HepG2 (cell line): ENCODE data around the gene SCT. TPM values are rescaled to one million over a fixed set of nuclear protein-coding genes. Genes with fewer than 3 reads are reported as not detected.

ENCODE experiments used
- ETV6 ChIP-seq: sonication (generic); formaldehyde crosslinking; conservative IDR thresholded peaks from 2 replicates; pipeline ENCODE4 v1.4.0; 2020; ENCODE audit warnings: missing genetic modification reagents
- HDAC6 ChIP-seq: fragments of 200-600 bp; sonication (generic); IDR thresholded peaks from 2 replicates; pipeline ENCODE4 v1.7.0; 2017; ENCODE audit warnings: mild to moderate bottlenecking, antibody characterized with exemption, low read length, low read depth
- MXI1 ChIP-seq: IDR thresholded peaks from 3 replicates; pipeline ENCODE4 v1.6.1; 2012; ENCODE audit warnings: low read depth, low read length, inconsistent platforms, borderline replicate concordance
- MYC ChIP-seq: sonication (generic); formaldehyde crosslinking; IDR thresholded peaks from 2 replicates; pipeline ENCODE4 v1.9.0; 2021; ENCODE audit warnings: missing genetic modification reagents, borderline replicate concordance
- MYNN ChIP-seq: sonication (generic); formaldehyde crosslinking; IDR thresholded peaks from 2 replicates; pipeline ENCODE4 v1.4.0; 2020; ENCODE audit warnings: mild to moderate bottlenecking, low read depth, missing genetic modification reagents
- NR2F1 ChIP-seq, 2 experiments: fragments of 450-650 bp in 1 of 2; formaldehyde crosslinking in 1 of 2; IDR thresholded peaks; 2 replicates each; pipeline versions ENCODE4 v1.5.0 to v1.6.1; 2016 to 2020; ENCODE audit warnings: mild to moderate bottlenecking in 1 of 2, missing compliant biosample characterization in 1 of 2, missing genetic modification reagents in 1 of 2, moderate library complexity in 1 of 2
- SETDB1 ChIP-seq: sonication (generic); formaldehyde crosslinking; IDR thresholded peaks from 2 replicates; pipeline ENCODE4 v1.5.1; 2020; ENCODE audit warnings: missing genetic modification reagents, mild to moderate bottlenecking, borderline replicate concordance
- SOX6 ChIP-seq, 2 experiments: fragments of 450-650 bp in 1 of 2; sonication (generic) in 1 of 2; formaldehyde crosslinking in 1 of 2; IDR thresholded peaks; 2 replicates each; pipeline versions ENCODE4 v1.4.0 to v1.6.1; 2017 to 2020; ENCODE audit warnings: antibody characterized with exemption in 1 of 2, mild to moderate bottlenecking in 1 of 2, missing genetic modification reagents in 1 of 2
- SRY ChIP-seq: sonication (generic); formaldehyde crosslinking; IDR thresholded peaks from 2 replicates; pipeline ENCODE4 v1.8.0; 2022; ENCODE audit warnings: mild to moderate bottlenecking, missing genetic modification reagents
- ZFP36L2 ChIP-seq: sonication (generic); formaldehyde crosslinking; IDR thresholded peaks from 2 replicates; pipeline ENCODE4 v1.4.0; 2020; ENCODE audit warnings: missing genetic modification reagents
- ZNF292 ChIP-seq: sonication (generic); formaldehyde crosslinking; IDR thresholded peaks from 2 replicates; pipeline ENCODE4 v1.8.1; 2022; ENCODE audit warnings: mild to moderate bottlenecking, low read depth, missing genetic modification reagents, borderline replicate concordance
- ZNF570 ChIP-seq: sonication (generic); formaldehyde crosslinking; IDR thresholded peaks from 2 replicates; pipeline ENCODE4 v1.4.0; 2020; ENCODE audit warnings: mild to moderate bottlenecking, missing genetic modification reagents, borderline replicate concordance
- ZNF672 ChIP-seq: sonication (generic); formaldehyde crosslinking; IDR thresholded peaks from 2 replicates; pipeline ENCODE4 v1.8.1; 2022; ENCODE audit warnings: missing genetic modification reagents
- polyA plus RNA-seq, 8 experiments: library from polyadenylated mRNA; depleted of rRNA in 3 of 8; stranded (reverse) in 7 of 8; unstranded in 1 of 8; fragments of >200 nt; fragmentation: Illumina TruSeq in 4 of 8; extraction: Trizol in 4 of 8; gene quantifications; 2 replicates each; pipeline versions ENCODE4 v1.2.1 to v1.2.3, GENCODE V29; 2011 to 2016; ENCODE audit warnings: low read depth in 4 of 8, missing spikeins in 1 of 8, mixed read lengths in 1 of 8; ENCODE audit not compliant: insufficient read depth in 1 of 8
- total RNA-seq, 5 experiments: library from RNA; depleted of rRNA; stranded (reverse); fragments of >200 nt; fragmentation: Illumina TruSeq; extraction: Trizol; gene quantifications; 2 replicates each; pipeline ENCODE4 v1.2.3, GENCODE V29; 2016; ENCODE audit warnings: low read depth in 1 of 5
- TF ChIP-seq, protein P1 (sequence below): IDR thresholded peaks from 2 replicates; pipeline ENCODE4 v1.6.1; 2016; ENCODE audit warnings: mild to moderate bottlenecking, missing biosample characterization, missing genetic modification reagents
- TF ChIP-seq, protein P2 (sequence below): sonication (generic); formaldehyde crosslinking; IDR thresholded peaks from 2 replicates; pipeline ENCODE4 v1.9.0; 2022; ENCODE audit warnings: low read depth, missing genetic modification reagents
- TF ChIP-seq, protein P3 (sequence below): sonication (generic); formaldehyde crosslinking; IDR thresholded peaks from 2 replicates; pipeline ENCODE4 v1.5.1; 2020; ENCODE audit warnings: mild to moderate bottlenecking, moderate library complexity, missing genetic modification reagents
- TF ChIP-seq, protein P4 (sequence below): sonication (generic); formaldehyde crosslinking; IDR thresholded peaks from 2 replicates; pipeline ENCODE4 v1.8.0; 2022; ENCODE audit warnings: mild to moderate bottlenecking, missing genetic modification reagents, borderline replicate concordance
- TF ChIP-seq, protein P5 (sequence below): IDR thresholded peaks from 2 replicates; pipeline ENCODE4 v1.6.1; 2016
- TF ChIP-seq, protein P6 (sequence below): conservative IDR thresholded peaks from 2 replicates; pipeline ENCODE4 v1.6.1; 2018; ENCODE audit warnings: missing genetic modification reagents
- TF ChIP-seq, protein P7 (sequence below): IDR thresholded peaks from 2 replicates; pipeline ENCODE4 v1.6.1; 2016

Gene SCT
- total and polyA plus RNA-seq, 2 of the 13 experiments (the other 11 are each of a cell fraction or from before 2014, with no cell fraction given), result not detected

DNA sequence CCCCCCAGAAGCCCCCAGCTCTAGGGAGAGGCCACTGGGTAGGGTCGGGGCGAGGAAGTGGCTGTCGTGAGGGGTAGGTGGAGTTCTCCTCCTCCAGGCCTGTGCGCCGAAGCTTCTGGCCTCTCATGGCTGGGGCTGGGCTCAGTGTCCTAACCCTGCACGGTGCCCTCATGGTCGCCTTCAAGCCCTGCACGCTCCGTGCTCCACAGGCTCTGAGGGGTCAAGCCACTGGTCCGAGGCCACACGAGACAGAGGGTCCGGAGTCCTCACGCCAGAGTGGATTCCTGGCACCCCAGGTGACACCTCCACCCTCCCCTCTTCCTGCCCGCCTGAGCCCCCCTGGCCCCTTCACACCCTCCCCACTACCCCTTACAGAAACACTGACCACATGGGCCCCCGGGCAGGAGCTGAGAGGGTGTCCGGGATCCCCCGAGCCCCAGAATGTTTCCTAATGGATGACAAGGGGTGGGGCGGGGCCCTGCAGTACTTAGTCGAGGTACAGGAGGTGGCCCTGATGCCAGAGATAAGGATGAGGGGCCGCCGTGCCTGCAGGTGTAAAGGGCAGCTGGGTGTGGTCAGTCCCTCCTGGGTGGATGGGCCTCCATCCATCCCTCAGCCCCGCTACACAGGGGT is 1.2 kb downstream of the SCT start (continued):
- TF ChIP-seq SETDB1 (CRISPR knock-in tag), result no peak
- TF ChIP-seq ZNF292 (CRISPR knock-in tag), result no peak
- TF ChIP-seq ZFP36L2 (CRISPR knock-in tag), result no peak
- TF ChIP-seq SRY (CRISPR knock-in tag), result no peak
- TF ChIP-seq MYC (CRISPR knock-in tag), result 0 out of 2 replicates have a peak, but pooled peaks have one; percentile 32
- TF ChIP-seq, protein P1, sequence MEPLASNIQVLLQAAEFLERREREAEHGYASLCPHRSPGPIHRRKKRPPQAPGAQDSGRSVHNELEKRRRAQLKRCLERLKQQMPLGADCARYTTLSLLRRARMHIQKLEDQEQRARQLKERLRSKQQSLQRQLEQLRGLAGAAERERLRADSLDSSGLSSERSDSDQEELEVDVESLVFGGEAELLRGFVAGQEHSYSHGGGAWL, result no peak
- TF ChIP-seq, protein P2, sequence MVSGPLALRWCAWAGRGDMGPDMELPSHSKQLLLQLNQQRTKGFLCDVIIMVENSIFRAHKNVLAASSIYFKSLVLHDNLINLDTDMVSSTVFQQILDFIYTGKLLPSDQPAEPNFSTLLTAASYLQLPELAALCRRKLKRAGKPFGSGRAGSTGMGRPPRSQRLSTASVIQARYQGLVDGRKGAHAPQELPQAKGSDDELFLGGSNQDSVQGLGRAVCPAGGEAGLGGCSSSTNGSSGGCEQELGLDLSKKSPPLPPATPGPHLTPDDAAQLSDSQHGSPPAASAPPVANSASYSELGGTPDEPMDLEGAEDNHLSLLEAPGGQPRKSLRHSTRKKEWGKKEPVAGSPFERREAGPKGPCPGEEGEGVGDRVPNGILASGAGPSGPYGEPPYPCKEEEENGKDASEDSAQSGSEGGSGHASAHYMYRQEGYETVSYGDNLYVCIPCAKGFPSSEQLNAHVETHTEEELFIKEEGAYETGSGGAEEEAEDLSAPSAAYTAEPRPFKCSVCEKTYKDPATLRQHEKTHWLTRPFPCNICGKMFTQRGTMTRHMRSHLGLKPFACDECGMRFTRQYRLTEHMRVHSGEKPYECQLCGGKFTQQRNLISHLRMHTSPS (CRISPR knock-in tag), result no peak
- TF ChIP-seq ZNF570 (CRISPR knock-in tag), result no peak
- TF ChIP-seq ZNF672 (CRISPR knock-in tag), result no peak
- TF ChIP-seq, protein P3, sequence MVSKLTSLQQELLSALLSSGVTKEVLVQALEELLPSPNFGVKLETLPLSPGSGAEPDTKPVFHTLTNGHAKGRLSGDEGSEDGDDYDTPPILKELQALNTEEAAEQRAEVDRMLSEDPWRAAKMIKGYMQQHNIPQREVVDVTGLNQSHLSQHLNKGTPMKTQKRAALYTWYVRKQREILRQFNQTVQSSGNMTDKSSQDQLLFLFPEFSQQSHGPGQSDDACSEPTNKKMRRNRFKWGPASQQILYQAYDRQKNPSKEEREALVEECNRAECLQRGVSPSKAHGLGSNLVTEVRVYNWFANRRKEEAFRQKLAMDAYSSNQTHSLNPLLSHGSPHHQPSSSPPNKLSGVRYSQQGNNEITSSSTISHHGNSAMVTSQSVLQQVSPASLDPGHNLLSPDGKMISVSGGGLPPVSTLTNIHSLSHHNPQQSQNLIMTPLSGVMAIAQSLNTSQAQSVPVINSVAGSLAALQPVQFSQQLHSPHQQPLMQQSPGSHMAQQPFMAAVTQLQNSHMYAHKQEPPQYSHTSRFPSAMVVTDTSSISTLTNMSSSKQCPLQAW (CRISPR knock-in tag), result no peak
- no peak for TF ChIP-seq HDAC6
- TF ChIP-seq, protein P4, sequence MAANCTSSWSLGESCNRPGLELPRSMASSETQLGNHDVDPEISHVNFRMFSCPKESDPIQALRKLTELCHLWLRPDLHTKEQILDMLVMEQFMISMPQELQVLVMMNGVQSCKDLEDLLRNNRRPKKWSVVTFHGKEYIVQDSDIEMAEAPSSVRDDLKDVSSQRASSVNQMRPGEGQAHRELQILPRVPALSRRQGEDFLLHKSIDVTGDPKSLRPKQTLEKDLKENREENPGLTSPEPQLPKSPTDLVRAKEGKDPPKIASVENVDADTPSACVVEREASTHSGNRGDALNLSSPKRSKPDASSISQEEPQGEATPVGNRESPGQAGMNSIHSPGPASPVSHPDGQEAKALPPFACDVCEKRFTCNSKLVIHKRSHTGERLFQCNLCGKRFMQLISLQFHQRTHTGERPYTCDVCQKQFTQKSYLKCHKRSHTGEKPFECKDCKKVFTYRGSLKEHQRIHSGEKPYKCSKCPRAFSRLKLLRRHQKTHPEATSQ (CRISPR knock-in tag), result no peak
- no peak for TF ChIP-seq SOX6 (IDR thresholded peaks at IDR 0.05)
- TF ChIP-seq SOX6 (CRISPR knock-in tag; IDR thresholded peaks at IDR 0.05), result no peak
- no peak for TF ChIP-seq MYNN (CRISPR knock-in tag)
- no peak for TF ChIP-seq NR2F1 (CRISPR knock-in tag; IDR thresholded peaks at IDR 0.05)
- TF ChIP-seq, protein P5, sequence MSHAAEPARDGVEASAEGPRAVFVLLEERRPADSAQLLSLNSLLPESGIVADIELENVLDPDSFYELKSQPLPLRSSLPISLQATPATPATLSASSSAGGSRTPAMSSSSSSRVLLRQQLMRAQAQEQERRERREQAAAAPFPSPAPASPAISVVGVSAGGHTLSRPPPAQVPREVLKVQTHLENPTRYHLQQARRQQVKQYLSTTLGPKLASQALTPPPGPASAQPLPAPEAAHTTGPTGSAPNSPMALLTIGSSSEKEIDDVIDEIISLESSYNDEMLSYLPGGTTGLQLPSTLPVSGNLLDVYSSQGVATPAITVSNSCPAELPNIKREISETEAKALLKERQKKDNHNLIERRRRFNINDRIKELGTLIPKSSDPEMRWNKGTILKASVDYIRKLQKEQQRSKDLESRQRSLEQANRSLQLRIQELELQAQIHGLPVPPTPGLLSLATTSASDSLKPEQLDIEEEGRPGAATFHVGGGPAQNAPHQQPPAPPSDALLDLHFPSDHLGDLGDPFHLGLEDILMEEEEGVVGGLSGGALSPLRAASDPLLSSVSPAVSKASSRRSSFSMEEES, result no peak
- 0 out of 2 replicates have a peak, but pooled peaks have one; percentile 13 for TF ChIP-seq ETV6 (CRISPR knock-in tag)
- TF ChIP-seq, protein P6, sequence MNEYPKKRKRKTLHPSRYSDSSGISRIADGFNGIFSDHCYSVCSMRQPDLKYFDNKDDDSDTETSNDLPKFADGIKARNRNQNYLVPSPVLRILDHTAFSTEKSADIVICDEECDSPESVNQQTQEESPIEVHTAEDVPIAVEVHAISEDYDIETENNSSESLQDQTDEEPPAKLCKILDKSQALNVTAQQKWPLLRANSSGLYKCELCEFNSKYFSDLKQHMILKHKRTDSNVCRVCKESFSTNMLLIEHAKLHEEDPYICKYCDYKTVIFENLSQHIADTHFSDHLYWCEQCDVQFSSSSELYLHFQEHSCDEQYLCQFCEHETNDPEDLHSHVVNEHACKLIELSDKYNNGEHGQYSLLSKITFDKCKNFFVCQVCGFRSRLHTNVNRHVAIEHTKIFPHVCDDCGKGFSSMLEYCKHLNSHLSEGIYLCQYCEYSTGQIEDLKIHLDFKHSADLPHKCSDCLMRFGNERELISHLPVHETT (CRISPR knock-in tag), result no peak
- no peak for TF ChIP-seq MXI1
- TF ChIP-seq, protein P7, sequence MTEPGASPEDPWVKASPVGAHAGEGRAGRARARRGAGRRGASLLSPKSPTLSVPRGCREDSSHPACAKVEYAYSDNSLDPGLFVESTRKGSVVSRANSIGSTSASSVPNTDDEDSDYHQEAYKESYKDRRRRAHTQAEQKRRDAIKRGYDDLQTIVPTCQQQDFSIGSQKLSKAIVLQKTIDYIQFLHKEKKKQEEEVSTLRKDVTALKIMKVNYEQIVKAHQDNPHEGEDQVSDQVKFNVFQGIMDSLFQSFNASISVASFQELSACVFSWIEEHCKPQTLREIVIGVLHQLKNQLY (CRISPR knock-in tag), result no peak
